GM21528 (cell line): Measurements from ENCODE around the gene ZNF467.

Experiments used
- ATAC-seq: cut with Tn5 transposase; IDR thresholded peaks from one replicate; pipeline ENCODE4 v1.9.1; 2021; ENCODE audit warnings: mild to moderate bottlenecking, moderate library complexity; ENCODE audit not compliant: unreplicated experiment, low FRiP score

ZNF467 gene

DNA sequence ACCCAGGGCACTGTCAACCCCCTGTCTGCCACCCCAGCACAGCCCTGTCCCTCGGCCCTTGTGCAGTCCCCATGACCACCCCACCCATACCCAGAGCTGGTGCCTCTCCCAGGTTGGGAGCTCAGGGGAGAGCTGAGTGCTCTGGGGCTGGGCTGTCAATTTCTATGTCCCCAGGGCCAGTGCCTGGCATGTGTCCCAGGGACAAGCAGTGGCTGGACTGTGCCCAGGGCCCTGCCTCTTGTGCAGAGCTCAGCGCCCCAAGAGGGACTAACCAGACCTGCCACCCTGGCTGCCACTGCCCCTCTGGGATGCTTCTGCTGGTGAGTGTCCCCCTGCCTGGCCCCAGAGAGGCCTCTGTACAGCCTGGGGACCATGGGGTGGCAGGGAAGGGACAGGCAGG is 35.8 kb upstream of the ZNF467 start:
- no peak for ATAC-seq

DNA sequence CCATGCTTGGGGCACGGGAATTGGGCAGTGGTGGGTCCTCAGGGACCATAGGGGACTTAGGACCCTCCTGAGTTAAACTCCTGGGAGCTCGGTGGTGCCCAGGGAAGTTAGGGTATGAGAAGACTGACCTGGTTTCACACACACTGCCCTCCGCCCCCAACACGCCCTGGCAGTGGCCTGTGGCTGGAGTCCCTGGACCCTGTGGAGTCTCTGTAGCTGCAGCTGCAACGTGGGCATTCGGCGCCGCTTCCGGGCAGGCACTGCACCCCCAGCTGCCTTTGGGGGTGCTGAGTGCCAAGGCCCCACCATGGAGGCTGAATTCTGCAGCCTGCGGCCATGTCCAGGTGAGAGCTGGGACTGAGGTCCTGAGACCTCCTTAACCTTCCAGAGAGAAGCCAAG is 34.9 kb upstream of the ZNF467 start:
- no peak for ATAC-seq

DNA sequence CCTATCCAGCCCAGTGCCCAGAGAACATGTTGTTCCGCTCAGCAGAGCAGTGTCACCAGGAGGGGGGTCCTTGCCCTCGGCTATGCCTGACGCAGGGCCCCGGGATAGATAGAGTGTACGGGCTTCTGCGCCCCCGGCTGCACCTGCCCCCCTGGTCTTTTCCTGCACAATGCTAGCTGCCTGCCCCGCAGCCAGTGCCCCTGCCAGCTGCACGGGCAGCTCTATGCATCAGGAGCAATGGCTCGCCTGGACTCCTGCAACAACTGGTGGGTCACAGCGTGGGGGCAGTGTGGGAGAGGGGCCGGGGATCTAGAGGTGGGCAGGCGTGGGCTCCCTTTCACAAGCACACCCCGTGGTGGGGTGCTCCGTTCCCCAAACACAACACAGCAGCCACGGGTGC is 33.3 kb upstream of the ZNF467 start:
- ATAC-seq = no peak

DNA sequence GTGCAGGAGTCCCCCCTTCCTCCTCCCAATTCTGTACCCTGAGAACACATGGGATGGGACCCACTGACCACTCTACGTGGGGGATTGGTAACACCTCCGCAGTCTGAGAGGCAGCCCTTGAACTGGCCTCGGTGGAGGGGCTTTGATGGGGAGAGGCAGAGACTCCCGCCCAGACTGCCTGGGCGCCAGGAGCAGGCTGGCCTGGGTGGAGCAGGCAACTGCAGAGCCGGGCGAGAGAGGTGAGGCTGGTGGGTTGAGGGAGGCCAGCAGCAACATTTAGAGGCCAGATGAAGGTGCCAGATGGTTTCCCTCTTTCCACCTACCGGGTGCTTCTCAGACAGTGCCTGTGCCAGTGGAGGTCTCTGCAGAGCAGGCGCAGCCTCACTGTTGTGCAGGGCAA is 30.7 kb upstream of the ZNF467 start:
- ATAC-seq = no peak

DNA sequence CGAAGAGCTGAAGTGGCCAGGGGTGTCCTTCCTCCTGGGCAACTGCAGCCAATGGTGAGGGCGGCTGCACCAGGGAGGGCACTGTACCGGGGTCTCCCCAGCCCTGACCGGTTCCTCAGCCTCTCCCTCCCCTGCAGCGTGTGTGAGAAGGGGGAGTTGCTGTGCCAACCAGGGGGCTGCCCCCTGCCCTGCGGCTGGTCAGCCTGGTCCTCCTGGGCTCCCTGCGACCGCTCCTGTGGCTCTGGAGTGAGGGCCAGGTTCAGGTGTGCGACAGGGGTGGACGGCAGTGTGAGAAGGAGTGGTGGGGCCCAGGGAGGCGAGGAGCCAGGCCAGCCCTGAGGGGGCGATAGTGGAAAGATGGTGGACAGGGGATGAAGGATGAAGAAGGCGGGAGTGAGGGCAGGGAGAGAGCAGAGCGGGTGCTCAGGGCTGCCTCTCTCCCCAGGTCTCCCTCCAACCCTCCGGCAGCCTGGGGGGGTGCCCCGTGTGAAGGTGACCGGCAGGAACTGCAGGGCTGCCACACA is 30.2 kb upstream of the ZNF467 start:
- no peak for ATAC-seq

DNA sequence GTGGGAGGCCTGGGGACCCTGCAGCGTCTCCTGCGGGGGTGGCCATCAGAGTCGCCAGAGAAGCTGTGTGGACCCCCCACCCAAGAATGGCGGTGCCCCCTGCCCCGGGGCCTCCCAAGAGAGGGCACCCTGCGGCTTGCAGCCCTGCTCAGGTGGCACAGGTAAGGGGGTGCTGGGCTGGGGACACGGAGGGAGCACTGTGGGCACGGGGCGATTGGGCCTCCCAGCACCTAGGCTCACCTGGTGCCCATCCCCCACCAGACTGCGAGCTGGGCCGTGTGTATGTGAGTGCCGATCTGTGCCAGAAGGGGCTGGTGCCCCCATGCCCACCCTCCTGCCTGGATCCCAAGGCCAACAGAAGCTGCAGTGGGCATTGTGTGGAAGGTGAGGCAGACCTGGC is 29.6 kb upstream of the ZNF467 start:
- ATAC-seq = no peak

DNA sequence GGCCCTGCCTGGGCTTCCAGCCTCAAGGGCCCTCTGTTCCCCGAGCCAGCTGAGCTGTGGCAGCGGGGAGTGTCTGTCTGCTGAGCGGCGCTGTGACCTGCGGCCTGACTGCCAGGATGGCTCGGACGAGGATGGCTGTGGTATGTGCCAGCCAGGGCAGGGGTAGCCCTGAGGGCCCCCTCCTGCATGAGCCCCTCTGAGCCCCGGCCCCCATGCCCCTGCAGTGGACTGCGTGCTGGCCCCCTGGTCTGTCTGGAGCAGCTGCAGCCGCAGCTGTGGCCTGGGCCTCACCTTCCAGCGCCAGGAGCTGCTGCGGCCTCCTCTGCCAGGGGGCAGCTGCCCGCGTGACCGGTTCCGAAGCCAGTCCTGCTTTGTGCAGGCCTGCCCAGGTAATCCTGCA is 28.4 kb upstream of the ZNF467 start:
- ATAC-seq = no peak

DNA sequence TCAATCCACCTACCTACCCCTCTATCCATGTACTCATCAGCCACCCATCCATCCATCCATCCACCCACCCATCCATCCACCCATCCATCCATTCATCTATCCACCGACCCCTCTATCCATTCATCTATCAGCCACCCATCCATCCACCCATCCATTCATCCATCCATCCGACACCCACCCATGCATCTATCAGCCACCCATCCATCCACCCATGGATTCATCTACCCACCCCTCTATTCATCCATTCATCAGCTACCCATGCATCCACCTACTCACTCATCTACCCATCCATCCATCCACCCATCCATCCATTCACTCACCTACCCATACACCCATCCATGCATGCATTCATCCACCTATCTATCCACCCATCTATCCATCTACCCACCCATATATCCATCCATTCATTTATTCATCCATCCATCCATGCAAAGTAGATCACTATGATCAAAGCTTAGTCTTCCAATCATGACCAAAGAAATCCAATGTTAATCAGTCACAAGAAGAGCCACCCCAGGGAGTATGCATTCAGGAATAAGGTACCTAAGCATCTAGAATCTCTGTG is 27.7 kb upstream of the ZNF467 start:
- no peak for ATAC-seq

DNA sequence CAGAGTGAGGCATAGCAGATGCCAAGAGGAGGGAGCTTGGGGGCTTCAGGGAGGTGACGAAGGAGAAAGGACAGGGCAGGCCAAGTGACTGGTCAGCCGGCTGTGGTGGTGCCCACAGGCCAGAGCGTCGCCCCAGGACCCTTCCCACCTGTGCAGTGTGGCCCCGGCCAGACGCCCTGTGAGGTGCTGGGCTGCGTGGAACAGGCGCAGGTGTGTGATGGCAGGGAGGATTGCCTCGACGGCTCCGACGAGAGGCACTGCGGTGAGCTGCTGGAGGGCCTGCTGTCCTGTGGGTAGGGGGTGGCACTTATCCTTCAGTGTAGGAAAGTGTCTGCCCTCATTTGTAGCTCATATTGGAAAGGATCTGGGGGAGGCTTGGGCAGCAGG is 26.8 kb upstream of the ZNF467 start:
- no peak for ATAC-seq

DNA sequence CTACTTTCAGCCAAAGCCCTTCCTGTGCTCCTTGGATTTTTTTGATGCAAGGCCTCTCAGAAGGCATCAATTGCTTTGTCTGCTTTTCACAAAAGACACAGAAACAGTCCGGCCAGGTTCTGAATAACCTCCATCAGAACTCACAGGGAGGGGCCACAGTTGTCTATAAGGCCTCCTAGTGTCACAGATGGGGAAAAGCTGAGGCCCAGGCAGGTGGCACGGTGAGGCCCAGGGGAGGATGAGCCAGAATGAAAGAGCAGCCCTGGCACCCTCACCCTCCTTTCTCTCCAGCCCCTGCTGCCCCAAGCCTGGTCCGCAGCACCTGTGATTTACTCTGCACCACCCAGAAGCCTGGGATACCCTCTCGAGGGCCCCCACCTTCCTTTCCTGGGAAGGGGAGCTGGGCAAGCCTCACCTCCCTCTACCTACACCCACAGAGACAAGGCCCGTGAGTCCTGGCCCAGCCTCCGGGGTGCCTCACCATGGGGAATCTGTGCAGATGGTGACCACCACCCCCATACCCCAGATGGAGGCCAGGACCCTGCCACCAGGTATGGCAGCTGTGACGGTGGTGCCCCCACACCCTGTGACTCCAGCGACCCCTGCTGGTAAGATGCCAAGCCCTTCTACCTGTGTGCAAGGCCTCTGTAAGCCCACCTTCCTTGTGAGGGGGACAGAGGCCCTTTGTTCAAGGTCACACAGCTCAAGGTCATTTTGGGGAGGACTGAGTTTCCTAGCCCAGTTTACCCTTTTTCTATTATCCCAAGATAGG is 26.2 kb upstream of the ZNF467 start:
- ATAC-seq = no peak

DNA sequence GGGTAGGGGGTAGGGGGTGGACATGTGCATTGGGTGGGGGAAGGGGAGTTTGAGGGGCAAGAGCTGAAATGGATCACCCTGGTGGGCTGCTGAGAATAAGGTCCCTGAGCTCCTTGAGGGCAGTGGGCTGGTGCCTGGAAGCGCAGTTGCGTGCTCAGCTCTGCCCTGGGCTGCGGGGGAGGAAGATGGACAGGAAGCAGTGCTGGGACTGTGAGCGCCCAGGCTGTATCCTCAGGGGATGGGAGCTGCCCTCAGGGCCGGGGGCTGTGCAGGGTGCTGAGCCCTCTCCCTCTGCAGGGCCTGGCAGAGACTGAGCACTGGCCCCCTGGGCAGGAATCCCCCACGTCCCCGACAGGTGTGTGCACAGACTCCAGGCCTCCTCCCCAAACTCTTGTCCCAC is 24.4 kb upstream of the ZNF467 start:
- no peak for ATAC-seq

DNA sequence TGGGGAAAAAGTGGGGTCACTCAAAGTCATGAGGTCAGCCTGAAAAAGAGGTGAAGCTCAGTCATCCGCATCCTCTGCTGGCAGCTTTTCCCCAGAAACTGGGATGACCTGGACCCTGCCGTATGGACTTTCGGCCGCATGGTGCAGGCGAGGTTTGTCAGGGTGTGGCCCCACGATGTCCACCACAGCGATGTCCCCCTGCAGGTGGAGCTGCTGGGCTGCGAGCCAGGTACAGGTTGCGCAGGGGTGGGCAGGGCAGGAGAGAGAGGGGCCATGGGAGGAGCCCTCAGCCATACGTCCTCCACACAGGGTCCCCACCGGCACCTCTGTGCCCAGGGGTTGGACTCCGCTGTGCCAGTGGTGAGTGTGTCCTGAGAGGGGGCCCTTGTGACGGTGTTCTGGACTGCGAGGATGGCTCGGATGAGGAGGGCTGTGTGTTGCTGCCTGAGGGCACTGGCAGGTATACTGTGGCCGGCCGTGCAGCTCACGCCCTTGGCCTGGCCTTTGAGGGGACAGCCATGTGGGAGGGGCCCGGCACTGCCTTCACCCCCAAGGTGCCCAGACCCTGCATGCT is 23.0 kb upstream of the ZNF467 start:
- ATAC-seq = no peak

DNA sequence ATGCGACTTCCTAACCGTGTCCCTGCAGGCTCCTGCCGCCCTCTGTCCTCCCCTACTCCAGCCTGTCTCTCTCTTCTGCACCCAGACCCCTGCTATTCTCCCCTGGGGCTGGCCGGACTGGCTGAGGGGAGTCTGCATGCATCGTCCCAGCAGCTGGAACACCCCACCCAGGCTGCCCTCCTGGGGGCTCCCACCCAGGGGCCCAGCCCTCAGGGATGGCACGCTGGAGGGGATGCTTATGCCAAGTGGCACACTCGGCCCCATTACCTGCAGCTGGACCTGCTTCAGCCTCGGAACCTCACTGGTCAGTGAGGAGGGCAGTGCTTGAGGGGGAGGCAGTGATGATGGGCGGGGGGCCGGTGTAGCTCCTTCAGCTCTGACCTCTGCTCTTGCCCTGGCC is 21.7 kb upstream of the ZNF467 start:
- ATAC-seq = no peak

DNA sequence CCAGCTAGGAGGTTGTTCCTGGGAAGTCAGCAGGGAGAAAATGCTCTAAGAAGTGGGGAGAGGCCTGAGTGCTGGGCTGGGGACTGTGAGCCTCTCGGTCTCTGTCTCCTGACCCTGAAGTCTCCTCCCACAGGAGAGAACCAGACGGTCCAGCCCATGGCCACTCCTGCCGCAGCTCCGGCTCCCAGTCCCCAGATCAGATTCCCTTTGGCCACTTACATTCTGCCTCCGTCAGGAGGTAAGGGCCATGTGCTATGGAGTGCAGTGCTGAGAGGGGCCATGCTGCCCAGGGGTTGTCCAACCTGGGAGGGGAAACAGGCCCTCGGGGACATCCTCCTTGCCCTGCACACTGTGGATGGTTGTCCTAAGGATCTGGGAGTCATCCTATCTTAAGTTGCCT is 21.3 kb upstream of the ZNF467 start:
- ATAC-seq = no peak

DNA sequence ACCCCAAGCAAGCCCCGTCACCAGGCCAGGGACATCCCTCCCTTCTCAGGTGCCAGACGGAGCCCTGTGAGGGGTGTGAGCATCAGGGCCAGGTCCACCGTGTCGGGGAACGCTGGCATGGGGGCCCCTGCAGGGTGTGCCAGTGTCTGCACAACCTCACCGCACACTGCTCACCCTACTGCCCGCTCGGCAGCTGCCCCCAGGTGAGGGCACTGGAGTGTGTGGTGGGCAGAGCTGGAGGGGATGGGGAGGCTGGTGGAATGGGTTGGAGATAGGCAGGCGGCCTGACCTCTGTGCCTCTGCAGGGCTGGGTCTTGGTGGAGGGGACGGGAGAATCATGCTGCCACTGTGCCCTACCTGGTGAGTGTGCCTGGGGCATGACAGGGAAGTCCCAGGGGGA is 19.9 kb upstream of the ZNF467 start:
- ATAC-seq = no peak

DNA sequence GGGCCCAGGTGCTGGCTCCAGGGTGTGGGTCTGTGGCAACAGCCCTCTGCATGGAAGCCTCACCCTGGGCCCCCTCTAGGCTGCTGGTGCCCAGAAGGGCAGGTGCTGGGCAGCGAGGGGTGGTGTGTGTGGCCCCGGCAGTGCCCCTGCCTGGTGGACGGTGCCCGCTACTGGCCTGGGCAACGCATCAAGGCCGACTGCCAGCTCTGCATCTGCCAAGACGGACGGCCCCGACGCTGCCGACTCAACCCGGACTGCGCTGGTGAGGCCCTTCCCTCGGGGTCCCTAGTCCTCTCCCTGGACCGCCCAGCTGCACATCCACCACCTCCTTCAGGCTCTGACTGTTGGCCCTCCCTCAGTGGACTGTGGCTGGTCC is 18.8 kb upstream of the ZNF467 start:
- ATAC-seq = no peak

DNA sequence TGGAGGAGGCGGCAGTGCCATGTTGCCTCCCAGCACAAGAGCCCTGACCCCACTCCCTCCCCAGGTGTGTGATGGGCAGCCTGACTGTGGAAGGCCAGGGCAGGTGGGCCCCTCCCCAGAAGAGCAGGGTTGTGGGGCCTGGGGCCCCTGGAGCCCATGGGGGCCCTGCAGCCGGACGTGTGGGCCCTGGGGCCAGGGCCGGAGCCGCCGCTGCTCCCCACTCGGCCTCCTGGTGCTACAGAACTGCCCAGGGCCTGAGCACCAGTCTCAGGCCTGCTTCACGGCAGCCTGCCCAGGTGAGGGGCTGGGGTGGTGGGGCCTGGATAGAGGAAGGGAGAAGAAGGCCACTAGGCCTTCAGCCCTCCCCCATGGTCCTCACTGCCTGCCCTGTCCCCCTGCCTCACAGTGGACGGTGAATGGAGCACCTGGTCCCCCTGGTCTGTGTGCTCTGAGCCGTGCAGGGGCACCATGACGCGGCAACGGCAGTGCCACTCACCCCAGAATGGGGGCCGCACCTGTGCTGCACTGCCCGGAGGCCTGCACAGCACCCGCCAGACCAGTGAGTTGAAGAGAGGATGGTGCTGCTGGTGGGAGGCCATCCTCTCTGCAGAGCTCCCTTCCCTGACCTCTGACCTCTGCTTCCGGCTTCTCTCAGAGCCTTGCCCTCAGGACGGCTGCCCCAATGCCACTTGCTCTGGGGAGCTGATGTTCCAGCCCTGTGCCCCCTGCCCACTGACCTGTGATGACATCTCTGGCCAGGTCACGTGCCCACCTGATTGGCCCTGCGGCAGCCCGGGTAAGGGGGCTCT is 18.2 kb upstream of the ZNF467 start:
- ATAC-seq = no peak

DNA sequence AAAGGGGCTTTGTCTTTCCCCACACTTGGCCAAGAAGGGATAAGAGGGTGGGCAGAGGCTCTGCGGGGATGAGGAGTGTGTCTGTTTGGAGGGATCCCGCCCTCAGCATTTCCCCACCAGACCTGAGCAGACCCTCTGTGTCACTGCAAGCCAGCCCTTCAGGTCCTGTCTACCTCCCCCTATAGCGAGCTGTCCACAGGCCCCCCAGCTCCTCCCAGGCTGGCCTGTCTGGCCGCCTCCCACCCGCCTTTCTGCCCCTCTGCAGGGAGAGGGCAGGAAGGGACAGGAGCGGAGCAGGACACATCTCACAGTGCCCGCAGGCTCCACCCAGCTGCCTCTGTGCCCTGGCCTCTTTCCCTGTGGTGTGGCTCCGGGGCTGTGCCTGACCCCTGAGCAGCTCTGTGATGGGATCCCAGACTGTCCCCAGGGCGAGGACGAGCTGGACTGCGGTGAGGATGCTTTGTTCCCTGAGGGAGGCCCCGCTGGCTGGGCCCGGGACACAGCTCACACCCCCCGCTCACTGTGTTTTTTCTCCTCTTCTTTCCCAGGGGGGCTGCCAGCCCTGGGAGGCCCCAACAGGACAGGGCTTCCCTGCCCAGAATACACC is 17.5 kb upstream of the ZNF467 start:
- ATAC-seq = no peak

DNA sequence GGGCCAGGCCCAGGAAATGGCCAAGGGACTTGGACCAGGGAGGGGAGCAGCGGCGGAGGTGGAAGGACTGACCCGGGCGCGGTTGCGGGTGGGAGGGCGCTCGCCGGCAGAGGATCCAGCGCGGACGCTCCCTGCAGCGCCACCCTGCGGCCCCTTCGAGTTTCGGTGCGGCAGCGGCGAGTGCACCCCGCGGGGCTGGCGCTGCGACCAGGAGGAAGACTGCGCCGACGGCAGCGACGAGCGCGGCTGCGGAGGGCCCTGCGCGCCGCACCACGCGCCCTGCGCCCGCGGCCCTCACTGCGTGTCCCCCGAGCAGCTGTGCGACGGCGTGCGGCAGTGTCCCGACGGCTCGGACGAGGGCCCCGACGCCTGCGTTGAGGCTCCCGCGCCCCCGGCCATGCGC is 16.8 kb upstream of the ZNF467 start:
- ATAC-seq = no peak

DNA sequence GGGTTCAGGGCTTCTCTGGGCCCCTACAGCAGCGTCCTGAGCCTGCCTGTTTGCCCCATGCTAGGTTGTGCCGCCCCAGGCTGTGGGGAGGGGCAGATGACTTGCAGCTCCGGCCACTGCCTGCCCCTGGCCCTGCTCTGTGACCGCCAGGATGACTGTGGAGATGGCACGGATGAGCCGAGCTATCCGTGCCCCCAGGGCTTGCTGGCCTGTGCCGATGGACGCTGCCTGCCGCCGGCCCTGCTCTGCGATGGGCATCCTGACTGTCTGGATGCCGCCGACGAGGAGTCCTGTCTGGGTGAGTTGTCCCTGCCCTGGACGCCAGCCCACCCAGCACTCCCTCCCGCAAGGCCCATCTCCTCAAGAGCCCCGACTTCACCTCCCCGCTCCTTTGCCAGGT is 15.7 kb upstream of the ZNF467 start:
- no peak for ATAC-seq

DNA sequence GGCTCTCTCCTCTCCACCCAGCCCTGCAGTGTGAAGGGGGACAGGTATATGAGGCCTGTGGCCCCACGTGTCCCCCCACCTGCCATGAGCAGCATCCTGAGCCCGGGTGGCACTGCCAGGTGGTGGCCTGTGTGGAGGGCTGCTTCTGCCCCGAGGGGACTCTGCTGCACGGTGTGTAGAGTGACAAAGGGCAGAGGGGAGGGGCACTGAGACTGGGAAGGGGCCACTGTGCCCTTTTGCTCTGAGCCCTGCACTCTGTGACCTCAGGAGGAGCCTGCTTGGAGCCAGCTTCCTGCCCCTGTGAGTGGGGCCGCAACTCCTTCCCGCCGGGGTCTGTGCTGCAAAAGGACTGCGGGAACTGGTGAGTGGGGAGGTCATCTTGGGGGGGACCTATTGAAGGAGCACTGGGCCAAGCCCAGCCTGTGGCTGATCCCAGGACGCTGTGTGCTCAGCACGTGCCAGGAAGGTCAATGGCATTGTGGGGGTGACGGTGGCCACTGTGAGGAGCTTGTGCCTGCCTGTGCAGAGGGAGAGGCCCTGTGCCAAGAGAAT is 15.0 kb upstream of the ZNF467 start:
- ATAC-seq = no peak
